ENCODE results near the gene TMEM207. TPM values are rescaled to one million over a fixed set of nuclear protein-coding genes. Genes with fewer than 3 reads are reported as not detected.

TMEM207 gene
- total and polyA plus RNA-seq, 4 donors: not detected

- Histone ChIP-seq H3K9me3 (ENCODE audit: control insufficient read depth in 4 of 4, low read length in 3 of 4) (no peaks in the 10 kb centered on the region), H3K4me3 (ENCODE audit: low read depth in 1 of 3, low read length in 3 of 3) (no peak within 1 kb of the TSS), H3K36me3 (ENCODE audit: control insufficient read depth in 4 of 4, insufficient read depth in 3 of 4, low read depth in 1 of 4, low read length in 3 of 4) (no peaks in the 10 kb centered on the region), H3K27me3 (ENCODE audit: control insufficient read depth in 4 of 4, insufficient read depth in 4 of 4, low read length in 3 of 4) (no peaks in the 10 kb centered on the region), H3K9ac (ENCODE audit: low read depth in 1 of 2, low read length in 2 of 2) (no peak within 1 kb of the TSS), H3K27ac (ENCODE audit: low read depth in 1 of 2, low read length in 2 of 2) (no peak within 1 kb of the TSS), H3K4me1 (ENCODE audit: control insufficient read depth in 4 of 4, insufficient read depth in 4 of 4, low read length in 3 of 4) (peaks cover 0 to 3% (median 0%) of the 10 kb centered on the region in 4 donors)
- DNase-seq (ENCODE audit: low spot score): no peak
- TF ChIP-seq RXRA (IDR thresholded peaks at IDR 0.05) (no peak), SP1 (IDR thresholded peaks at IDR 0.05) (no peak), JUND (IDR thresholded peaks at IDR 0.05) (no peak)
- TF ChIP-seq, protein P1, sequence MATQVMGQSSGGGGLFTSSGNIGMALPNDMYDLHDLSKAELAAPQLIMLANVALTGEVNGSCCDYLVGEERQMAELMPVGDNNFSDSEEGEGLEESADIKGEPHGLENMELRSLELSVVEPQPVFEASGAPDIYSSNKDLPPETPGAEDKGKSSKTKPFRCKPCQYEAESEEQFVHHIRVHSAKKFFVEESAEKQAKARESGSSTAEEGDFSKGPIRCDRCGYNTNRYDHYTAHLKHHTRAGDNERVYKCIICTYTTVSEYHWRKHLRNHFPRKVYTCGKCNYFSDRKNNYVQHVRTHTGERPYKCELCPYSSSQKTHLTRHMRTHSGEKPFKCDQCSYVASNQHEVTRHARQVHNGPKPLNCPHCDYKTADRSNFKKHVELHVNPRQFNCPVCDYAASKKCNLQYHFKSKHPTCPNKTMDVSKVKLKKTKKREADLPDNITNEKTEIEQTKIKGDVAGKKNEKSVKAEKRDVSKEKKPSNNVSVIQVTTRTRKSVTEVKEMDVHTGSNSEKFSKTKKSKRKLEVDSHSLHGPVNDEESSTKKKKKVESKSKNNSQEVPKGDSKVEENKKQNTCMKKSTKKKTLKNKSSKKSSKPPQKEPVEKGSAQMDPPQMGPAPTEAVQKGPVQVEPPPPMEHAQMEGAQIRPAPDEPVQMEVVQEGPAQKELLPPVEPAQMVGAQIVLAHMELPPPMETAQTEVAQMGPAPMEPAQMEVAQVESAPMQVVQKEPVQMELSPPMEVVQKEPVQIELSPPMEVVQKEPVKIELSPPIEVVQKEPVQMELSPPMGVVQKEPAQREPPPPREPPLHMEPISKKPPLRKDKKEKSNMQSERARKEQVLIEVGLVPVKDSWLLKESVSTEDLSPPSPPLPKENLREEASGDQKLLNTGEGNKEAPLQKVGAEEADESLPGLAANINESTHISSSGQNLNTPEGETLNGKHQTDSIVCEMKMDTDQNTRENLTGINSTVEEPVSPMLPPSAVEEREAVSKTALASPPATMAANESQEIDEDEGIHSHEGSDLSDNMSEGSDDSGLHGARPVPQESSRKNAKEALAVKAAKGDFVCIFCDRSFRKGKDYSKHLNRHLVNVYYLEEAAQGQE (IDR thresholded peaks at IDR 0.05): no peak
- 93% methylated on average over 12 of the region's 12 CpGs for WGBS
Observed at GRCh38 chr3:190387578-190388213, 62.0 kb downstream of the TMEM207 start, which contains the start of gene CLDN16. Gene CLDN16, plus strand, starts transcription at chr3:190388163. Its CDS starts 167 bp downstream, at chr3:190388330.

GRCh38 chr3:190385731-190386688 is 63.7 kb downstream of the TMEM207 start:
- Histone ChIP-seq H3K27me3 (ENCODE audit: control insufficient read depth in 4 of 4, insufficient read depth in 4 of 4, low read length in 3 of 4) (no peaks in the 10 kb centered on the region), H3K4me3 (ENCODE audit: low read depth in 1 of 3, low read length in 3 of 3) (no peak overlapping the region), H3K9me3 (ENCODE audit: control insufficient read depth in 4 of 4, low read length in 3 of 4) (no peaks in the 10 kb centered on the region), H3K36me3 (ENCODE audit: control insufficient read depth in 4 of 4, insufficient read depth in 3 of 4, low read depth in 1 of 4, low read length in 3 of 4) (no peaks in the 10 kb centered on the region), H3K9ac (ENCODE audit: low read depth in 1 of 2, low read length in 2 of 2) (no peak overlapping the region), H3K27ac (ENCODE audit: low read depth in 1 of 2, low read length in 2 of 2) (no peak overlapping the region), H3K4me1 (ENCODE audit: control insufficient read depth in 4 of 4, insufficient read depth in 4 of 4, low read length in 3 of 4) (peaks cover 0 to 3% (median 0%) of the 10 kb centered on the region in 4 donors)
- DNase-seq (ENCODE audit: low spot score): no peak
- 79% methylated on average over 8 of the region's 8 CpGs for WGBS
- TF ChIP-seq, protein P1 (IDR thresholded peaks at IDR 0.05): no peak
- TF ChIP-seq EGR1 (IDR thresholded peaks at IDR 0.05; ENCODE audit: low read depth in 2 of 2) (no peak), GABPA (IDR thresholded peaks at IDR 0.05 in 1 of 2, conservative IDR thresholded peaks at IDR 0.05 in 1 of 2) (no peak), JUND (IDR thresholded peaks at IDR 0.05) (no peak), TAF1 (conservative IDR thresholded peaks at IDR 0.05) (no peak), FOXA1 (IDR thresholded peaks at IDR 0.05) (no peak), YY1 (IDR thresholded peaks at IDR 0.05) (no peak), HNF4G (IDR thresholded peaks at IDR 0.05) (no peak), SP1 (IDR thresholded peaks at IDR 0.05) (no peak), RXRA (IDR thresholded peaks at IDR 0.05) (no peak), HNF4A (conservative IDR thresholded peaks at IDR 0.05) (no peak), NR2F2 (IDR thresholded peaks at IDR 0.05) (no peak)
- TF ChIP-seq, protein P2, sequence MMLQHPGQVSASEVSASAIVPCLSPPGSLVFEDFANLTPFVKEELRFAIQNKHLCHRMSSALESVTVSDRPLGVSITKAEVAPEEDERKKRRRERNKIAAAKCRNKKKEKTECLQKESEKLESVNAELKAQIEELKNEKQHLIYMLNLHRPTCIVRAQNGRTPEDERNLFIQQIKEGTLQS (IDR thresholded peaks at IDR 0.05): no peak
- TF ChIP-seq, protein P3, sequence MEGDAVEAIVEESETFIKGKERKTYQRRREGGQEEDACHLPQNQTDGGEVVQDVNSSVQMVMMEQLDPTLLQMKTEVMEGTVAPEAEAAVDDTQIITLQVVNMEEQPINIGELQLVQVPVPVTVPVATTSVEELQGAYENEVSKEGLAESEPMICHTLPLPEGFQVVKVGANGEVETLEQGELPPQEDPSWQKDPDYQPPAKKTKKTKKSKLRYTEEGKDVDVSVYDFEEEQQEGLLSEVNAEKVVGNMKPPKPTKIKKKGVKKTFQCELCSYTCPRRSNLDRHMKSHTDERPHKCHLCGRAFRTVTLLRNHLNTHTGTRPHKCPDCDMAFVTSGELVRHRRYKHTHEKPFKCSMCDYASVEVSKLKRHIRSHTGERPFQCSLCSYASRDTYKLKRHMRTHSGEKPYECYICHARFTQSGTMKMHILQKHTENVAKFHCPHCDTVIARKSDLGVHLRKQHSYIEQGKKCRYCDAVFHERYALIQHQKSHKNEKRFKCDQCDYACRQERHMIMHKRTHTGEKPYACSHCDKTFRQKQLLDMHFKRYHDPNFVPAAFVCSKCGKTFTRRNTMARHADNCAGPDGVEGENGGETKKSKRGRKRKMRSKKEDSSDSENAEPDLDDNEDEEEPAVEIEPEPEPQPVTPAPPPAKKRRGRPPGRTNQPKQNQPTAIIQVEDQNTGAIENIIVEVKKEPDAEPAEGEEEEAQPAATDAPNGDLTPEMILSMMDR (IDR thresholded peaks at IDR 0.05; ENCODE audit: low read depth, low read length, missing input control): no peak
